NOMO-1 treated with DMSO at 0.1 percent for 48 hours (cell line): ENCODE measurements around the gene SFMBT1.

Experiments
- DNase-seq: peaks from one replicate; lab custom pipeline; 2025; ENCODE audit not compliant: unreplicated experiment; lab: John Stamatoyannopoulos, UW

Gene SFMBT1

GRCh38 chr3:52925405-52926313 lies 120.2 kb downstream of the SFMBT1 start:
- DNase-seq: peak; percentile 43

GRCh38 chr3:52923963-52924362 lies 121.9 kb downstream of the SFMBT1 start:
- no peak for DNase-seq

- DNase-seq: peak; percentile 51
Observed at GRCh38 chr3:52920841-52921240, 125.0 kb downstream of the SFMBT1 start.

- DNase-seq: no peak
Observed at GRCh38 chr3:52917044-52917443, 128.8 kb downstream of the SFMBT1 start.

GRCh38 chr3:52915294-52915693 lies 130.6 kb downstream of the SFMBT1 start:
- peak; percentile 63 for DNase-seq

- no peak for DNase-seq
Observed at GRCh38 chr3:52912885-52913731, 132.8 kb downstream of the SFMBT1 start.

GRCh38 chr3:52910823-52911222 lies 135.1 kb downstream of the SFMBT1 start:
- DNase-seq: no peak

GRCh38 chr3:52907497-52907896 lies 138.4 kb downstream of the SFMBT1 start:
- no peak for DNase-seq

- DNase-seq: no peak
Observed at GRCh38 chr3:52904552-52904951, 141.3 kb downstream of the SFMBT1 start.

GRCh38 chr3:52904000-52904399 lies 141.9 kb downstream of the SFMBT1 start:
- DNase-seq: no peak

- peak; percentile 84 for DNase-seq
Observed at GRCh38 chr3:52897130-52898122, 148.4 kb downstream of the SFMBT1 start, which contains the start of gene STIMATE. Gene STIMATE (minus strand): TSS chr3:52897548. CDS start chr3:52897450, 98 bp downstream.

- DNase-seq: no peak
Observed at GRCh38 chr3:52896613-52897012, 149.3 kb downstream of the SFMBT1 start.

GRCh38 chr3:52896151-52896550 lies 149.7 kb downstream of the SFMBT1 start:
- DNase-seq: no peak

- DNase-seq: no peak
Observed at GRCh38 chr3:52895418-52895817, 150.5 kb downstream of the SFMBT1 start.

GRCh38 chr3:52894756-52895155 lies 151.1 kb downstream of the SFMBT1 start:
- DNase-seq: no peak

GRCh38 chr3:52893723-52894122 lies 152.2 kb downstream of the SFMBT1 start:
- DNase-seq: no peak

GRCh38 chr3:52892625-52893311 lies 153.1 kb downstream of the SFMBT1 start:
- DNase-seq: peak; percentile 24

- no peak for DNase-seq
Observed at GRCh38 chr3:52892290-52892624, 153.6 kb downstream of the SFMBT1 start.

- DNase-seq: peak; percentile 97
Observed at GRCh38 chr3:52891615-52892081, 154.2 kb downstream of the SFMBT1 start.

- no peak for DNase-seq
Observed at GRCh38 chr3:52891164-52891563, 154.7 kb downstream of the SFMBT1 start.
